Right lobe of liver (tissue), 6 donors: ENCODE measurements around the gene HOTAIR. TPM values are rescaled to one million over a fixed set of nuclear protein-coding genes. Genes with fewer than 3 reads are reported as not detected.
A peak's percentile ranks its signal among the peaks of the same experiment; 100 is the strongest.

Experiments
- ATAC-seq, 4 donors: fragments of 200-7000 bp; cut with Tn5 transposase; one replicate each; pipeline ENCODE4 v1.9.1; 2020; ENCODE audit warnings: mild to moderate bottlenecking in 4 of 4, moderate library complexity in 4 of 4
- DNase-seq, 3 donors: peaks; one replicate each; pipeline ENCODE4 v3.0.0-alpha.2; 2020
- H3K27ac ChIP-seq, 3 donors: fragments of 200-600 bp; one replicate each; pipeline ENCODE4 v1.8.0; 2022
- H3K27me3 ChIP-seq, 2 donors: fragments of 200-600 bp; one replicate each; pipeline ENCODE4 v1.8.0; 2022
- H3K36me3 ChIP-seq, 4 donors: fragments of 200-600 bp; sonication (generic) in 1 of 4; one replicate each; pipeline versions ENCODE4 v1.5.1 to v1.8.0; 2017 to 2022; ENCODE audit warnings: control low read depth in 1 of 4
- H3K4me1 ChIP-seq, 4 donors: fragments of 200-600 bp; sonication (generic) in 1 of 4; one replicate each; pipeline versions ENCODE4 v1.5.1 to v1.8.0; 2017 to 2022; ENCODE audit warnings: control low read depth in 1 of 4
- H3K4me3 ChIP-seq, 3 donors: fragments of 200-600 bp; one replicate each; pipeline ENCODE4 v1.8.0; 2022
- H3K9me3 ChIP-seq, 4 donors: fragments of 200-600 bp; sonication (generic) in 1 of 4; one replicate each; pipeline versions ENCODE4 v1.5.1 to v1.8.0; 2017 to 2022; ENCODE audit warnings: control low read depth in 1 of 4
- POLR2A ChIP-seq: fragments of 450-650 bp; IDR thresholded peaks from one replicate; pipeline ENCODE4 v1.6.1; 2017; ENCODE audit warnings: antibody characterized with exemption, mild to moderate bottlenecking
- WGBS: methylation state at CpG from one replicate; pipeline ENCODE4 v1.1.6; 2018; ENCODE audit warnings: low coverage, low lambda C conversion rate; ENCODE audit not compliant: insufficient coverage; ENCODE audit errors: missing lambda C conversion rate; 5-methylcytosine and 5-hydroxymethylcytosine counted together
- intact Hi-C, 2 donors: fragments of 100-400 bp; cut with DNase I; formaldehyde crosslinking; loops; one replicate each; pipeline versions ENCODE4 v1.11.2 to v1.14.1; 2022
- total RNA-seq, 6 experiments: library from RNA; depleted of rRNA in 2 of 6; stranded (reverse); fragments of >200 nt in 2 of 6; fragmentation: NEBNext Ultra II Directional in 3 of 6; extraction: Animal tissue kit (Norgen Biotek cat#: 25700) in 3 of 6; gene quantifications; one replicate each; pipeline versions ENCODE4 v1.1.0 to v1.2.4, GENCODE V29; 2016 to 2023
- TF ChIP-seq, protein P1 (sequence below), 4 donors: fragments of 200-600 bp in 3 of 4; fragments of 450-650 bp in 1 of 4; IDR thresholded peaks; one replicate each; pipeline versions ENCODE4 v1.5.1 to v1.8.0; 2016 to 2022; ENCODE audit warnings: antibody characterized with exemption in 4 of 4, mild to moderate bottlenecking in 2 of 4
- donor health status: DM: no; HTN: yes; CAD: no.
- donor health status: DM: no; HTN: no; CAD: no.
- donor health status: DM: no; HTN: no; CAD: no.
- donor health status: DM: no; HTN: yes; CAD: no.
- donor health status: DM: no; HTN: yes; CAD: no.

Gene HOTAIR
- total RNA-seq, 6 experiments from 2014 or later: not detected

DNA sequence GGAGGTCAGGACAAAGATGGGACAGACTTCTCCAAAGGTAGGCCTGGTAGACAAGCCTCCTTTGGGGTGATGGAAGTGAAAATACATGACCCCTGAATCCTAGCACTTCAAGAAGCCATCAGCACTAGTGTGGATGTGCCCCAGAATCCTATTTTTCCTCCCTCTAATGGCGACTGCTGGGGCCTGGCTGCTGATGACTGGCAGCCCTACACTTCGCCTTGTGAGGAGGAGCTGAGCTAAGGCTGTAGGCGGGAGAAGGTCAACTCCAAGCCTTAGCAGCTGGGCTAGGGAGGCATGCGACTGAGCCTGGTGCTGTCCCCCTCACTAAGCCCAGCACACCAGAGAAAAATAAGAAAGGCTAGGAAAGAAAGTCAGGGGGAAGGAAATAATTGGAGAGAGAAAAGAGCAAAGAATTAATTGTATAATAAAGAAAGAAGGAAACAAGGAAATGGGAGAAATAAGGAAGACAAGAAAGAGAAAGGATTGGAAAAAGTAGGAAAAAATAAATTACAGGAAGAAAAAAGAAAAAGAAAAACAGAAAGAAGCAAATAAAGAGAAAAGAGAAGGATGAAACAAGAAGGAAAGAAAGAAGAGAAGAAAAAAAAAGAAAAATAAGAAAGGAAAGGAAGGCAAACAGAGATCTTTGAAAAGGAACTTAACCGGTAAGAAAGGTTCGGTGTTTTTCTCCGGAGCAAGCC lies 5.5 kb upstream of the HOTAIR start:
- Histone ChIP-seq H3K4me1 (no peaks in the 10 kb centered on the region), H3K36me3 (no peaks in the 10 kb centered on the region), H3K9me3 (no peaks in the 10 kb centered on the region), H3K27me3 (peaks cover 16 to 60% of the 10 kb centered on the region in 2 donors), H3K27ac (no peak overlapping the region), H3K4me3 (no peak overlapping the region)
- peak in 1 of 3 donors; percentile 11 for DNase-seq
- ATAC-seq: no peak
- intact Hi-C loops: no loop called here
- no peak for TF ChIP-seq POLR2A
- TF ChIP-seq, protein P1, sequence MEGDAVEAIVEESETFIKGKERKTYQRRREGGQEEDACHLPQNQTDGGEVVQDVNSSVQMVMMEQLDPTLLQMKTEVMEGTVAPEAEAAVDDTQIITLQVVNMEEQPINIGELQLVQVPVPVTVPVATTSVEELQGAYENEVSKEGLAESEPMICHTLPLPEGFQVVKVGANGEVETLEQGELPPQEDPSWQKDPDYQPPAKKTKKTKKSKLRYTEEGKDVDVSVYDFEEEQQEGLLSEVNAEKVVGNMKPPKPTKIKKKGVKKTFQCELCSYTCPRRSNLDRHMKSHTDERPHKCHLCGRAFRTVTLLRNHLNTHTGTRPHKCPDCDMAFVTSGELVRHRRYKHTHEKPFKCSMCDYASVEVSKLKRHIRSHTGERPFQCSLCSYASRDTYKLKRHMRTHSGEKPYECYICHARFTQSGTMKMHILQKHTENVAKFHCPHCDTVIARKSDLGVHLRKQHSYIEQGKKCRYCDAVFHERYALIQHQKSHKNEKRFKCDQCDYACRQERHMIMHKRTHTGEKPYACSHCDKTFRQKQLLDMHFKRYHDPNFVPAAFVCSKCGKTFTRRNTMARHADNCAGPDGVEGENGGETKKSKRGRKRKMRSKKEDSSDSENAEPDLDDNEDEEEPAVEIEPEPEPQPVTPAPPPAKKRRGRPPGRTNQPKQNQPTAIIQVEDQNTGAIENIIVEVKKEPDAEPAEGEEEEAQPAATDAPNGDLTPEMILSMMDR (IDR thresholded peaks at IDR 0.05): no peak
- WGBS: 19% methylated on average over 5 of the region's 7 CpGs

DNA sequence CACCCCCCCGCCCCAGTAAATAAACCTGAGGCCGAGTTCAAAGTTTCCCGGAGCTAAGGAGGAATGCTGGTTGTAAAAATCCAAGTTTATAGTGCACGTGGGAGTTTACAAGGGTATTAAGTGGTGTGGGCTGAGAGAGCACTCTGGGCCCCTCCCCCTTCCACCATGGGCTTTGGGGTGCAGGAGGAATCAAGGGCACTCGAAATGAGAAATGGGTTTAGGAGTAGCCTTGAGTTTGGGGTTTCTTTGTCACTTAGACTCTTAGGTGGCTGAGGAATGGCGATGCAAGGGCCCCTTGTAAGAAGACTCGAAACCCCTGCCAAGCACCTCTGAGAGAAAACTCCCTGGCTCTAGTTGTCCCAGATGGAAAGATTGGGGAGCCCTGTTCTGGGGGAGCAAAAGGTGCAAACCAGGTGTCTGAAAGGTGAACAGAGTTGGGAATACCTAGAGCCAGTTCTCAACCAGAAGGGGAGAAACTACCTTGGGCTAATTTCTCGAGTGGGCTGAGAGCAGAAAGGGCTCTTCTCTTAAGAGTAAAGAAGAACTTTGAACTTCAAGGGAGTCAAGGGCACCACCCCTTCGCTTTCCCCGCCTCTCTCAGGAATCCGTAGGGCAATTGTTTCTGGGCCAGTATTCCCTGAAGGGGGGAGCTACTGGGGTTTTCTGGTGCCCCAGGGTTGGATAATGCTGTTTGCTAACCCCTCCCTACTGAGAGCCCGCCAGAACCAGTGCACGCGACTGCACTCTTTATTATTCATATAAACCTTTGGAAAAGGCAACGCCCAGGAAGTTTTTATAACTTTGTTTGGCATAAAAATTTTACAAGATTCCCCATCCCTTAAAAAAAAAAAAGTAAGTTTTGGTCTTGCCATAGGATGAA lies 4.0 kb upstream of the HOTAIR start:
- Histone ChIP-seq H3K4me1 (peaks cover 0 to 5% (median 0%) of the 10 kb centered on the region in 4 donors), H3K36me3 (no peaks in the 10 kb centered on the region), H3K9me3 (no peaks in the 10 kb centered on the region), H3K27ac (no peak overlapping the region), H3K4me3 (no peak overlapping the region), H3K27me3 (peaks cover 12 to 55% of the 10 kb centered on the region in 2 donors)
- ATAC-seq (no peak), DNase-seq (no peak)
- intact Hi-C loops: no loop called here
- 7% methylated on average over 15 of the region's 15 CpGs for WGBS
- no peak for TF ChIP-seq POLR2A
- TF ChIP-seq, protein P1 (IDR thresholded peaks at IDR 0.05): no peak

DNA sequence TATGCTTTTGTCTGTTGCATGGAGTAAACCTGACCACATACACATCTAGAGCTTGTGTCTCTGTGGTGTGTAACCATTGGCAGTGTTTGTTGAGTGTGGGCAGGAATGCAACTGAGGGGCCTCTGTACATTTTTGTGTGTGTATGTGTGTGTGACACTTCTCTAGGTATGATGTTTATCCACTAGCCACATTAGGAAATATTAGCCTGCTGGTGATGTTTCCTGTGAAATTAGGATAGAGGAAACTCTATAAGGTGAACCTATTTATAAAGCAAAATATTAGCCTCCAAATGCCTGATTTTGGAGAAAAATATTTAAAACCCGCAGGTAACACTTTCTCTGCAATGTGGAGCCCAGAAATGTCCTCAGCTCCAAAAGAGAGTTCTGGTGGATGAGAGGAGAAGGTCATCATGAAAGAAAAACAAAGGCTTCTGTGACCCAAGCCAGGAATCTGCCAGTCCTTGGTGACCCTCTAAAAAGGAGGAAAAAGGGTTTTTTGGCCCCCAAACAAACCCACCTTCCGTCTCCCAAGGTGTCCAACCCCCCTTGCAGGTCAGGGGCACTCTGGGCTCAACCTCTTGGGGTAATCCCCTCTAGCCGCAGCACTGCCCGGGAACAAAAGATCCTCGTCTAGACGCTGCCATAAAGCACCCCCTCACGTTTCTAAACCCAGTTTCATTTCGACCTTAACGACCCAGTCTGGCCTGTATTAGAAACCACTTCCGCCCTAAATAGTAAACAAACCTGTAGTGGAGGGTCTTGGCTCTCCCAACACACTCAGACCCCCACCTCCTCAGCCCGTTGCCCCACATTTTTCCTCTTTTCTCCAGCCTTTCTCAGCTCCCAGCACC lies 3.1 kb upstream of the HOTAIR start:
- no peak overlapping the region for H3K4me3 ChIP-seq
- H3K27ac ChIP-seq: no peak overlapping the region
- intact Hi-C loops: no loop called here
- ATAC-seq (no peak), DNase-seq (peak in 1 of 3 donors; percentile 31)
- WGBS: 5% methylated on average over 11 of the region's 11 CpGs
- peaks cover 11 to 55% of the 10 kb centered on the region in 2 donors for H3K27me3 ChIP-seq
- no peaks in the 10 kb centered on the region for H3K36me3 ChIP-seq
- H3K9me3 ChIP-seq: no peaks in the 10 kb centered on the region
- peaks cover 0 to 5% (median 0%) of the 10 kb centered on the region in 4 donors for H3K4me1 ChIP-seq
- TF ChIP-seq, protein P1 (IDR thresholded peaks at IDR 0.05): no peak
- no peak for TF ChIP-seq POLR2A

DNA sequence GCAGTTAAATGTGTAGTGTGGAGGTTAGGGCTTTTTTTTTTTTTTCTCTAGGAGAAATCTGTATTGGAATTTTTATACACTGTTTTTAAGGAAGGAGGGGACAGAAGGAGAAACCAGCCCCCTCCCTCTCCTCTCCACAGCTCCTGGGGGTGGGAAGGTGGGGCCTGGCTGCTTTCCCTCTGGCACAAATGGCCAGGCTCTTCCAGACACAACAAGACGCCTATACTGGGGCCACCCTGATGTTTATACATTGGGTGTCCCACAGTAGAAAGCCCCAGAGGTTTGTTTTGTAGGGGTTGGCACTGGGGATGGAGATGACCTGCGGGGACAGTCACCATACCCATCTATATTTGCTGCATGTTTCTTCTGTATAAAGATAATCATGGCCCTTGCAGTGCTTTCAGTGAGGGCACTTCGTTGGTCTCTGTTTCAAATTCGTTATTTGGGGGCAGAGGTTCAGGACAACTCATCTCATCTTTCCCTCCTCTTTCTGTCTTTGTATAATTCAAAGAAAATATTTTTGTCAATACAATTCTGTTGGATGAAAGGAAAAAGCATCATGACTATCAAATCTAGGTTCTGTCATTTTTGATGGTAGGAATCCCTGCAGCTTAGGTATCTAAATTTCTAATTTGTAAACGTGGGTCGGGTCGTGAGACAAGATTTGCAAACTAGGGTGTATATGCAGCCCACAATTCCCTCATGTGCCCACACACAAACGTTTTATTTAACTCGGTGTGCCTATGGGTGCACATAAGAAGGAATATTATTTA lies 2.3 kb upstream of the HOTAIR start:
- intact Hi-C loops: no loop called here
- TF ChIP-seq POLR2A: no peak
- TF ChIP-seq, protein P1 (IDR thresholded peaks at IDR 0.05): no peak
- ATAC-seq (no peak), DNase-seq (peak in 1 of 3 donors; percentile 3)
- no peaks in the 10 kb centered on the region for H3K9me3 ChIP-seq
- H3K27me3 ChIP-seq: peaks cover 11 to 47% of the 10 kb centered on the region in 2 donors
- H3K4me3 ChIP-seq: no peak overlapping the region
- H3K4me1 ChIP-seq: peaks cover 0 to 5% (median 0%) of the 10 kb centered on the region in 4 donors
- no peaks in the 10 kb centered on the region for H3K36me3 ChIP-seq
- no peak overlapping the region for H3K27ac ChIP-seq
- 7% methylated on average over 9 of the region's 9 CpGs for WGBS
